Measurements from ENCODE around the gene ATL2.

DNA sequence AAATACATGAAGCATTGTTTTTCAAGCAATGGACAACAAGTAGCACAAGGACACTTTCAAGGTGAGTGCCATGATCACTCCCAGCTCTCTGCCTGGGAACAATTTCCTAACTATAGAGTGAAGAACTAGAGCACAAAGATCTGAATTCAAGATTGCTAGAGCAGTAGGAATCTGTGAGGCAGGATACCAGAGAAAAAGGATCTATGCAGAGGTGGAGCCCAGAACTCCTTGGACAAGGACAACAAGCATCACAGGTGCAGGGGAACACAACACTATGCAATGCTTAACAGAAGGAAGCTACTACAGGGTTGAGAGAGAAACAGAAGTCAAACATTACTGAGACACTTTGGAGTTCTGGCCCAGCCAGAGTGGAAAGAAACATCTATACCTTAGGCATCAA is 24.7 kb downstream of the ATL2 start:
- TF ChIP-seq CTCF (IDR thresholded peaks at IDR 0.05; ENCODE audit: control extremely low read depth in 1 of 3, insufficient read depth in 1 of 3, low read depth in 1 of 3, low read length in 3 of 3), result no peak
- no peak for TF ChIP-seq EP300 (IDR thresholded peaks at IDR 0.05; ENCODE audit: borderline replicate concordance in 1 of 2, low read depth in 2 of 2, low read length in 2 of 2)
- no peak for TF ChIP-seq ATF3 (IDR thresholded peaks at IDR 0.05; ENCODE audit: insufficient read depth, low read depth, low read length)
- TF ChIP-seq SIRT6 (IDR thresholded peaks at IDR 0.05; ENCODE audit: low read length), result no peak
- no peak for TF ChIP-seq TEAD4 (IDR thresholded peaks at IDR 0.05; ENCODE audit: low read depth, low read length)
- no peak for TF ChIP-seq KDM1A (IDR thresholded peaks at IDR 0.05; ENCODE audit: borderline replicate concordance, low read length)
- no peak for TF ChIP-seq TAF7 (optimal IDR thresholded peaks at IDR 0.05; ENCODE audit: borderline replicate concordance, low read depth, low read length)
- TF ChIP-seq TAF1 (IDR thresholded peaks at IDR 0.05; ENCODE audit: low read depth, low read length), result no peak

All from H1 (cell line).